ENCODE results near the gene STOM.
"Not testable (repeated sequence)": the region's sequence is repeated elsewhere in the genome, so short reads cannot be mapped to it uniquely, and the experiment has no call there.

STOM gene

DNA sequence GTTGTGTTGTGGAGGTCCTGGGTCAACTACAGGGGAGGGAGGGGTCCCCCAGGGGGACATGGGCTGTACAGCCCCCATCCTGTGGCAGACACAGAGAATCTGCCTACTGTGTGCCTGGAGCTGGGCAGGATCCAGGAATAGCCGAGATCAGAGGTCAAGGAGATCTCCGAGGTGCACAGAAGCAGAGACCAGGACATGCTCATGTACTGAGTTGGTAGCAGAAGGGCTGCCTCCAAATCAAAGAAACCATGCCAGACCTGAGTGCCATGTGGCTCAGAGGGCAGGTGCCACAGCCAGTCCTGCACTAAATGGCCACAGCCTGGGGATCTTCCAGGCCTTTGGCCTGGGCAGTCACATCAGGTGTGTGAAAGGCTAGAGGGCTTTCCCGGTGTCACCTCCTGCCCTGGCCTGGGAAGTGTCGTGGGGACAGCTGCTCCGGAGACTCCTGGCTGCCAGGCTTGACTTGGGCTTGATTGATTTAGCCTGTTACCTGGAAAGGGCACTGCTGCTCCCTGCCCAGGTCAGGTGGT, 74.3 kb downstream of the STOM start:
- TF ChIP-seq, protein P1, sequence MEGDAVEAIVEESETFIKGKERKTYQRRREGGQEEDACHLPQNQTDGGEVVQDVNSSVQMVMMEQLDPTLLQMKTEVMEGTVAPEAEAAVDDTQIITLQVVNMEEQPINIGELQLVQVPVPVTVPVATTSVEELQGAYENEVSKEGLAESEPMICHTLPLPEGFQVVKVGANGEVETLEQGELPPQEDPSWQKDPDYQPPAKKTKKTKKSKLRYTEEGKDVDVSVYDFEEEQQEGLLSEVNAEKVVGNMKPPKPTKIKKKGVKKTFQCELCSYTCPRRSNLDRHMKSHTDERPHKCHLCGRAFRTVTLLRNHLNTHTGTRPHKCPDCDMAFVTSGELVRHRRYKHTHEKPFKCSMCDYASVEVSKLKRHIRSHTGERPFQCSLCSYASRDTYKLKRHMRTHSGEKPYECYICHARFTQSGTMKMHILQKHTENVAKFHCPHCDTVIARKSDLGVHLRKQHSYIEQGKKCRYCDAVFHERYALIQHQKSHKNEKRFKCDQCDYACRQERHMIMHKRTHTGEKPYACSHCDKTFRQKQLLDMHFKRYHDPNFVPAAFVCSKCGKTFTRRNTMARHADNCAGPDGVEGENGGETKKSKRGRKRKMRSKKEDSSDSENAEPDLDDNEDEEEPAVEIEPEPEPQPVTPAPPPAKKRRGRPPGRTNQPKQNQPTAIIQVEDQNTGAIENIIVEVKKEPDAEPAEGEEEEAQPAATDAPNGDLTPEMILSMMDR (IDR thresholded peaks at IDR 0.05; ENCODE audit: low read depth, low read length) = no peak
- no peak overlapping the region for H3K4me3 ChIP-seq (ENCODE audit: low read depth, low read length)

GRCh38 chr9:121294866-121295661, 75.0 kb downstream of the STOM start:
- TF ChIP-seq, protein P1 (IDR thresholded peaks at IDR 0.05; ENCODE audit: low read depth, low read length) = no peak
- no peak overlapping the region for H3K4me3 ChIP-seq (ENCODE audit: low read depth, low read length)

DNA sequence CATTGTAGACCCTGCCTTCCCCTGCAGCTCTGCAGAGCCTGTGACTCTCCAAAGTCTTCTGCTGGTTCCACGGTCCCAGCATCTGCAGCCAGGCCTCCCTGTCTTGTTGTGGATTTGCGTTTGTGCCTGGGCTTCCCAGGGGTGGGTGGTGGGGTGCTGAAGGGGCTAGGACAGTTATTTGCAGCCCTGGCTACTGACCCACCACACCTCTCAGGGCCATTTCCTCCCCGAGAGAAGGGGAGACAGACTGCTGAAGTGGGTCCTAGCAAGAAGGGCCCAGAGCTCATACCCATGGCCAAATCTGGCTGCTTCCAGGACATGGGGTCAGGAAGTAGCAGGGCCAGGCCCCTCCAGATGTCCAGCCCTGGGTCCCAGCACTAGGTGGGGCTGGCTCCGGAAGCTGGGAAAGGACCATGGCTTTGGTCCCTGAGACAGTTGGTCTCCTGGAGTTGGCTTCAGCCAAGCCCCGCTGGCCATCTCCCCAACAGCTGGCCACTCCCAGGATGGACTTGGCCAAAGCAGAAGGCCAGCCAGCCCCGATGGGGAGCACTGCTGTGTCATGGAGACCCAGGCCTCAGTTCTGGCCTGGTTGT, 75.8 kb downstream of the STOM start:
- no peak overlapping the region for H3K4me3 ChIP-seq (ENCODE audit: low read depth, low read length)
- TF ChIP-seq, protein P1 (IDR thresholded peaks at IDR 0.05; ENCODE audit: low read depth, low read length) = no peak

- TF ChIP-seq, protein P1 (IDR thresholded peaks at IDR 0.05; ENCODE audit: low read depth, low read length) = no peak
- no peak overlapping the region for H3K4me3 ChIP-seq (ENCODE audit: low read depth, low read length)
Measured at GRCh38 chr9:121292801-121293241, 77.2 kb downstream of the STOM start.

GRCh38 chr9:121292051-121292450, 78.0 kb downstream of the STOM start:
- TF ChIP-seq, protein P1 (IDR thresholded peaks at IDR 0.05; ENCODE audit: low read depth, low read length) = no peak
- H3K4me3 ChIP-seq (ENCODE audit: low read depth, low read length) = no peak overlapping the region

DNA sequence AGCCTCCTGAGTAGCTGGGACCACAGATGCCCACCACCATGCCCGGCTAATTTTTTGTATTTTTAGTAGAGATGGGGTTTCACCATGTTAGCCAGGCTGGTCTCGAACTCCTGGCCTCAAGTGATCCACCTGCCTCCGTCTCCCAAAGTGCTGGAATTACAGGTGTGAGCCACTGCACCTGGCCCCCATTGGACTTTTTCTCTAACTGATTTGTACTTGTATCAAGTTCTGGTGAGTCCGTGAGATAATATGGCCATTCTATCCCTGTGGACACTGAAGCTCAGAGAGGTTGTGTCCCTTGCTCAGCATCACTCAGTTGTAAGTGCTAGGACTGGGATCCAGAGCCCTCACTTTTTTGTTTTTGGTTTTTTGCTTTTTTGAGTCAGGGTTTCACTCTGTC, 78.5 kb downstream of the STOM start:
- not testable (repeated sequence) for H3K4me3 ChIP-seq (ENCODE audit: low read depth, low read length)

- H3K4me3 ChIP-seq (ENCODE audit: low read depth, low read length) = no peak overlapping the region
- TF ChIP-seq, protein P1 (IDR thresholded peaks at IDR 0.05; ENCODE audit: low read depth, low read length) = no peak
Measured at GRCh38 chr9:121289772-121290370, 80.2 kb downstream of the STOM start.

Measured in WI38 (cell line).